A673 (cell line): ENCODE data around the gene NUCKS1. TPM values are rescaled to one million over a fixed set of nuclear protein-coding genes. Genes with fewer than 3 reads are reported as not detected.
A peak's percentile ranks its signal among the peaks of the same experiment; 100 is the strongest.

Experiments used
- BruUV-seq: library from RNA; stranded (reverse); fragments of 400-500 nt; replicated peaks from 2 replicates; lab custom pipeline; 2021; lab: Mats Ljungman, UMichigan
- CTCF ChIA-PET: fragments of 300-600 bp; sonication (Branson Sonifier 250); formaldehyde crosslinking; loops from one replicate; lab custom pipeline; 2022; ENCODE audit warnings: antibody characterized with exemption; lab: Charles Lee
- POLR2A ChIA-PET: fragments of 300-600 bp; sonication (Branson Sonifier 250); formaldehyde crosslinking; loops from one replicate; lab custom pipeline; 2022; ENCODE audit warnings: antibody characterized with exemption; ENCODE audit not compliant: low non-redundant PET; lab: Charles Lee
- DNase-seq: peaks from one replicate; pipeline ENCODE4 v3.0.0-alpha.2; 2015; ENCODE audit warnings: low spot score
- H3K27ac ChIP-seq: fragments of 200-600 bp; sonication (generic); 2 replicates; pipeline ENCODE4 v1.5.1; 2016; ENCODE audit warnings: mixed run types, low read depth, mild to moderate bottlenecking, mixed read lengths, antibody characterized with exemption, low read length; ENCODE audit not compliant: poor library complexity, severe bottlenecking
- H3K27me3 ChIP-seq: fragments of 200-600 bp; sonication (generic); replicated peaks from 2 replicates; pipeline ENCODE4 v1.6.1; 2017; ENCODE audit warnings: mixed run types, low read depth, mild to moderate bottlenecking, mixed read lengths, antibody characterized with exemption, low read length; ENCODE audit not compliant: insufficient read depth, poor library complexity
- H3K36me3 ChIP-seq: fragments of 200-600 bp; sonication (generic); 2 replicates; pipeline ENCODE4 v1.6.1; 2016; ENCODE audit warnings: mixed run types, mild to moderate bottlenecking, mixed read lengths, antibody characterized with exemption, low read length; ENCODE audit not compliant: insufficient read depth, poor library complexity, severe bottlenecking
- H3K4me1 ChIP-seq: fragments of 200-600 bp; sonication (generic); 2 replicates; pipeline ENCODE4 v1.6.1; 2017; ENCODE audit warnings: mixed run types, mild to moderate bottlenecking, mixed read lengths, antibody characterized with exemption, low read length; ENCODE audit not compliant: insufficient read depth, poor library complexity, severe bottlenecking
- H3K4me3 ChIP-seq: fragments of 200-600 bp; sonication (generic); 2 replicates; pipeline ENCODE4 v1.5.1; 2016; ENCODE audit warnings: low read depth, mixed run types, mild to moderate bottlenecking, mixed read lengths, low read length; ENCODE audit not compliant: poor library complexity, severe bottlenecking
- H3K9me3 ChIP-seq: fragments of 200-600 bp; sonication (generic); 2 replicates; pipeline ENCODE4 v1.6.1; 2016; ENCODE audit warnings: mixed run types, low read depth, mild to moderate bottlenecking, mixed read lengths, antibody characterized with exemption, low read length; ENCODE audit not compliant: poor library complexity, severe bottlenecking
- CTCF ChIP-seq: fragments of 300-800, 200-600 bp; sonication (generic); conservative IDR thresholded peaks from 2 replicates; pipeline ENCODE4 v1.5.1; 2017; ENCODE audit warnings: low read depth, mild to moderate bottlenecking, antibody characterized with exemption, low read length, moderate library complexity, mixed read lengths
- EZH2 ChIP-seq: fragments of 200-600 bp; sonication (generic); IDR thresholded peaks from 2 replicates; pipeline ENCODE4 v1.6.1; 2017; ENCODE audit warnings: borderline replicate concordance, low read depth, mild to moderate bottlenecking, mixed read lengths, antibody characterized with exemption, low read length; ENCODE audit not compliant: poor library complexity, severe bottlenecking
- intact Hi-C: fragments of 100-400 bp; cut with micrococcal nuclease; formaldehyde crosslinking; loops from one replicate; pipeline ENCODE4 v1.10.0; 2022; ENCODE audit not compliant: unreplicated experiment
- total RNA-seq: library from RNA; stranded (reverse); gene quantifications from 2 replicates; pipeline ENCODE4 v1.2.3, GENCODE V29; 2021

NUCKS1 gene
- total RNA-seq, 1 experiment from 2014 or later, result 437 TPM

GRCh38 chr1:205749234-205750137 is 496 bp downstream of the NUCKS1 start:
- ChIA-PET POLR2A (interaction anchor here (0.6 kb wide), 1 partner anchor 8 kb away, joined by 6 read pairs; no protein-coding TSS in a partner anchor), CTCF (interaction anchor here (0.5 to 1.1 kb wide), 4 partner anchors 8 to 347 kb away, joined by 3 to 8 read pairs (median 5); no protein-coding TSS in a partner anchor)
- intact Hi-C loops, result loop anchor here (2.0 kb wide), 1 partner anchor 63 kb away; the partner anchor contains the start of gene SLC41A1
- Histone ChIP-seq H3K9me3 (no peaks in the 10 kb centered on the region), H3K36me3 (peaks cover 26% of the 10 kb centered on the region), H3K27ac (peak overlapping the region; percentile 96), H3K27me3 (no peaks in the 10 kb centered on the region), H3K4me1 (peaks cover 26% of the 10 kb centered on the region), H3K4me3 (peak overlapping the region; percentile 78)
- peak; percentile 98 for DNase-seq
- BruUV-seq, result no TSS peak
- TF ChIP-seq EZH2 (no peak), CTCF (0 out of 2 replicates have a peak, but pooled peaks have one; percentile 8)

- H3K4me1 ChIP-seq, result peaks cover 34% of the 10 kb centered on the region
- no TSS peak for BruUV-seq
- ChIA-PET CTCF (interaction anchor here (1.1 kb wide), 1 partner anchor 90 kb away, joined by 3 read pairs; no protein-coding TSS in a partner anchor), POLR2A (interaction anchor here (0.6 kb wide), 1 partner anchor 47 kb away, joined by 3 read pairs; no protein-coding TSS in a partner anchor)
- no peaks in the 10 kb centered on the region for H3K9me3 ChIP-seq
- H3K4me3 ChIP-seq, result peak overlapping the region; percentile 78
- TF ChIP-seq CTCF (no peak), EZH2 (no peak)
- peaks cover 26% of the 10 kb centered on the region for H3K36me3 ChIP-seq
- H3K27me3 ChIP-seq, result no peaks in the 10 kb centered on the region
- H3K27ac ChIP-seq, result peak overlapping the region; percentile 96
- peak; percentile 84 for DNase-seq
- intact Hi-C loops, result loop anchor here (2.0 kb wide), 1 partner anchor 64 kb away; the partner anchor contains the start of gene SLC41A1
Observed at GRCh38 chr1:205748403-205749233, 1.4 kb downstream of the NUCKS1 start.
